C4-2B (cell line): Measurements from ENCODE around the gene PHLDB2.

Experiments used
- H3K27ac ChIP-seq: fragments of 450-650 bp; 2 replicates; pipeline ENCODE4 v1.5.1; 2017
- ZFX ChIP-seq: fragments of 450-650 bp; IDR thresholded peaks from 2 replicates; pipeline ENCODE4 v1.6.1; 2017
- TF ChIP-seq, protein P1 (sequence below): fragments of 450-650 bp; conservative IDR thresholded peaks from 2 replicates; pipeline ENCODE4 v1.5.1; 2017; ENCODE audit warnings: mild to moderate bottlenecking

The PHLDB2 gene

GRCh38 chr3:111895071-111895470 is 36.0 kb downstream of the PHLDB2 start:
- no peak overlapping the region for H3K27ac ChIP-seq
- no peak for TF ChIP-seq ZFX
- TF ChIP-seq, protein P1, sequence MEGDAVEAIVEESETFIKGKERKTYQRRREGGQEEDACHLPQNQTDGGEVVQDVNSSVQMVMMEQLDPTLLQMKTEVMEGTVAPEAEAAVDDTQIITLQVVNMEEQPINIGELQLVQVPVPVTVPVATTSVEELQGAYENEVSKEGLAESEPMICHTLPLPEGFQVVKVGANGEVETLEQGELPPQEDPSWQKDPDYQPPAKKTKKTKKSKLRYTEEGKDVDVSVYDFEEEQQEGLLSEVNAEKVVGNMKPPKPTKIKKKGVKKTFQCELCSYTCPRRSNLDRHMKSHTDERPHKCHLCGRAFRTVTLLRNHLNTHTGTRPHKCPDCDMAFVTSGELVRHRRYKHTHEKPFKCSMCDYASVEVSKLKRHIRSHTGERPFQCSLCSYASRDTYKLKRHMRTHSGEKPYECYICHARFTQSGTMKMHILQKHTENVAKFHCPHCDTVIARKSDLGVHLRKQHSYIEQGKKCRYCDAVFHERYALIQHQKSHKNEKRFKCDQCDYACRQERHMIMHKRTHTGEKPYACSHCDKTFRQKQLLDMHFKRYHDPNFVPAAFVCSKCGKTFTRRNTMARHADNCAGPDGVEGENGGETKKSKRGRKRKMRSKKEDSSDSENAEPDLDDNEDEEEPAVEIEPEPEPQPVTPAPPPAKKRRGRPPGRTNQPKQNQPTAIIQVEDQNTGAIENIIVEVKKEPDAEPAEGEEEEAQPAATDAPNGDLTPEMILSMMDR, result peak; percentile 48

GRCh38 chr3:111899966-111900365 is 40.9 kb downstream of the PHLDB2 start:
- TF ChIP-seq, protein P1, result no peak
- TF ChIP-seq ZFX, result no peak
- H3K27ac ChIP-seq, result no peak overlapping the region

GRCh38 chr3:111901637-111902036 is 42.6 kb downstream of the PHLDB2 start:
- TF ChIP-seq, protein P1, result no peak
- TF ChIP-seq ZFX, result no peak
- no peak overlapping the region for H3K27ac ChIP-seq

DNA sequence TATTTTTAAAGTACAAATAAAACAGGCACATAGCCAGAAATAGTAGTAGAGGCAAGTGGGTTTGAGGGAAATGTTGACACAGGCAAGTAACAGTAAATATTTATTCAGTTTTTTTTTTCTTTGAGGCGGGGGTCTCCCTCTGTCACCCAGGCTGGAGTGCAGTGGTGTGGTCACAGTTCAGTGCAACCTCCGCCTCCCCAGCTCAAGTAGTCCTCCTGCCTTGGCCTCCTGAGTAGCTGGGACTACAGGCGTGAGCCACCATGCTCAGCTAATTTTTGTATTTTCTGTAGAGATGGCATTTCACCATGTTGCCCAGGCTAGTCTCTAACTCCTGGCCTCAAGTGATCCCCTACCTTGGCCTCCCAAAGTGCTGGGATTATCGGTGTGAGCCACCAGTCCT is 43.5 kb downstream of the PHLDB2 start:
- no peak overlapping the region for H3K27ac ChIP-seq
- no peak for TF ChIP-seq ZFX
- TF ChIP-seq, protein P1, result no peak

DNA sequence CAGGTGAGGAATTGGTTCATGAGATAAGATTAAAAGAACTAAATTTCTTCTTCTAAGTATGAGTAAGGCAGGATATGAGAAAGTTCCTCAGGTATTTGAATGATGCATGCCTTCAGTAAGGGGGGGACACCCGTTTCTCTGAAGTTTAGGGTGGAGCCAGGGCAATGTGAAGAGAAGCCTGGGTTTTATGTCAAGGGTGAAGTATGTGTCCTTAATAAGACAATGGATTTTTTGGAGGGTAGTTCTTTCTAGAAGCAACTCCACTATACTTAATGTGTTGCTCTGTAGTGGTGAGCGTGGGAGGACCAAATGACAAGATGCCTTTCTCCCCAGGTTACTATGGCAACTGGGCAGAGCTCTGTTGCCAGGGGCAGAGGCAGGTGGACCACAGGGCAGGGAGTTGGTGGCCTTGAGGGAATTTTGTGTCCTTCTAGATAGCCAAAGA is 44.0 kb downstream of the PHLDB2 start:
- no peak for TF ChIP-seq ZFX
- TF ChIP-seq, protein P1, result no peak
- no peak overlapping the region for H3K27ac ChIP-seq

- no peak overlapping the region for H3K27ac ChIP-seq
- no peak for TF ChIP-seq ZFX
- TF ChIP-seq, protein P1, result no peak
Observed at GRCh38 chr3:111904376-111905241, 45.5 kb downstream of the PHLDB2 start.

DNA sequence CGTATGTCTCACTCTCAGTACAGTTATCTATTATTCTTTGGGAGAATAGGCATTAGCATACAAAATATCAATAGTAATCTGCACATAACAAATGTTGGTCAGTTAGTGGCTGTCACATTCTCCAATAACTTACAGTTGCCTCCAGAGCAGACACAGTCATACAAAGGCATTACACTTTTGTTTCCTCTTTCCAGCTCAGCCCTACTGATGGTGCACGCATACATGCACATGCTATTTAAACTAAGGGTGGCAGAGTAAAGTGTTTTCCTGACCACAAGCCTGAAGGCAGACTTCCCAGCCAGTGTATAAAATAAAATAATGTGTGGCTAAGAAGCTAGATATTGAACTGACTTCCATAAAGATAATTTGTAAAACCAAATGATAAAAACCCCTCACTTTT is 47.6 kb downstream of the PHLDB2 start:
- TF ChIP-seq, protein P1, result no peak
- H3K27ac ChIP-seq, result no peak overlapping the region
